GM18508 (cell line): Measurements from ENCODE around the gene SMG7.

Source experiments
- ATAC-seq: cut with Tn5 transposase; IDR thresholded peaks from one replicate; pipeline ENCODE4 v1.9.1; 2021; ENCODE audit warnings: moderate number of reproducible peaks; ENCODE audit not compliant: insufficient read depth, unreplicated experiment

SMG7 gene

GRCh38 chr1:183498342-183498991, 26.2 kb downstream of the SMG7 start:
- ATAC-seq, result no peak

GRCh38 chr1:183505454-183506089, 33.3 kb downstream of the SMG7 start:
- ATAC-seq, result no peak

- no peak for ATAC-seq
These were observed 34.3 kb downstream of the SMG7 start for GRCh38 chr1:183506561-183506960.

GRCh38 chr1:183508694-183509093, 36.4 kb downstream of the SMG7 start:
- ATAC-seq, result no peak

GRCh38 chr1:183512450-183512849, 40.2 kb downstream of the SMG7 start:
- ATAC-seq, result no peak

GRCh38 chr1:183514235-183514634, 41.9 kb downstream of the SMG7 start:
- ATAC-seq, result no peak

GRCh38 chr1:183515002-183515689, 42.8 kb downstream of the SMG7 start:
- ATAC-seq, result no peak

- no peak for ATAC-seq
These were observed 44.4 kb downstream of the SMG7 start for GRCh38 chr1:183516725-183517124.

GRCh38 chr1:183517401-183517800, 45.1 kb downstream of the SMG7 start:
- no peak for ATAC-seq

GRCh38 chr1:183520379-183520778, 48.1 kb downstream of the SMG7 start:
- ATAC-seq, result no peak

- no peak for ATAC-seq
These were observed 49.8 kb downstream of the SMG7 start for GRCh38 chr1:183522104-183522503.

- ATAC-seq, result no peak
These were observed 56.3 kb downstream of the SMG7 start for GRCh38 chr1:183528577-183528976.

GRCh38 chr1:183533617-183534174, 61.4 kb downstream of the SMG7 start:
- no peak for ATAC-seq

- ATAC-seq, result no peak
These were observed 65.1 kb downstream of the SMG7 start for GRCh38 chr1:183537405-183537804.

- ATAC-seq, result no peak
These were observed 71.4 kb downstream of the SMG7 start for GRCh38 chr1:183543619-183544204.

GRCh38 chr1:183544598-183545297, 72.4 kb downstream of the SMG7 start:
- no peak for ATAC-seq

GRCh38 chr1:183546427-183546826, 74.1 kb downstream of the SMG7 start:
- no peak for ATAC-seq

- ATAC-seq, result no peak
These were observed 75.8 kb downstream of the SMG7 start for GRCh38 chr1:183548116-183548515.

- ATAC-seq, result no peak
These were observed 78.6 kb downstream of the SMG7 start for GRCh38 chr1:183550915-183551314.

GRCh38 chr1:183551924-183552323, 79.6 kb downstream of the SMG7 start:
- ATAC-seq, result no peak
